ENCODE data around the gene ZNF490. TPM values are rescaled to one million over a fixed set of nuclear protein-coding genes. Genes with fewer than 3 reads are reported as not detected.
"Not testable (repeated sequence)": the region's sequence is repeated elsewhere in the genome, so short reads cannot be mapped to it uniquely, and the experiment has no call there.

Gene ZNF490
- 10 to 100 TPM in 4 of 6 donors, 1 to 10 TPM in 1, not detected in 1; 9.7 to 13.1 (median 12.2) TPM for polyA plus RNA-seq (ENCODE audit: low read depth in 6 of 6)

- Mint-ChIP-seq H3K4me1 (peaks cover 27 to 69% (median 33%) of the 10 kb centered on the region in 3 donors), H3K27ac (peak within 1 kb of the TSS; percentile 100), H3K9me3 (no peaks in the 10 kb centered on the region), H3K4me3 (peak within 1 kb of the TSS; percentile 96 to 100 (median 100)), H3K27me3 (no peaks in the 10 kb centered on the region), H3K36me3 (peaks cover 0 to 1% of the 10 kb centered on the region in 2 donors)
- peak; percentile 96 for DNase-seq
- peak; percentile 71 to 73 for ATAC-seq (ENCODE audit: low read depth in 2 of 2)
Observed at GRCh38 chr19:12610540-12611360, at the start of gene ZNF490, which contains the start of gene ZNF791. ZNF490 (minus strand) TSS chr19:12610813; CDS start chr19:12610680, 133 bp downstream. ZNF791 (plus strand) TSS chr19:12610920; CDS start chr19:12611080, 160 bp downstream.

- Mint-ChIP-seq H3K4me3 (no peak overlapping the region), H3K4me1 (peaks cover 6 to 25% (median 11%) of the 10 kb centered on the region in 3 donors), H3K36me3 (peaks cover 4 to 25% of the 10 kb centered on the region in 2 donors), H3K27me3 (no peaks in the 10 kb centered on the region), H3K9me3 (no peaks in the 10 kb centered on the region), H3K27ac (peak overlapping the region in 1 of 6 donors; percentile 90)
- no peak for ATAC-seq (ENCODE audit: low read depth in 2 of 2)
- no peak for DNase-seq
Observed at GRCh38 chr19:12657966-12658365, 47.4 kb upstream of the ZNF490 start.

GRCh38 chr19:12656899-12657571 is 46.4 kb upstream of the ZNF490 start:
- Mint-ChIP-seq H3K27ac (peak overlapping the region in 1 of 6 donors; percentile 82), H3K4me1 (peaks cover 6 to 25% (median 11%) of the 10 kb centered on the region in 3 donors), H3K36me3 (peaks cover 4 to 25% of the 10 kb centered on the region in 2 donors), H3K4me3 (peak overlapping the region in 2 of 8 donors; percentile 23 to 69), H3K9me3 (no peaks in the 10 kb centered on the region), H3K27me3 (no peaks in the 10 kb centered on the region)
- DNase-seq (no peak), ATAC-seq (ENCODE audit: low read depth in 2 of 2) (no peak)

- H3K4me1 Mint-ChIP-seq, result peaks cover 3 to 25% (median 11%) of the 10 kb centered on the region in 3 donors
- peak overlapping the region in 1 of 8 donors; percentile 33 for H3K4me3 Mint-ChIP-seq
- no peaks in the 10 kb centered on the region for H3K9me3 Mint-ChIP-seq
- no peak for ATAC-seq (ENCODE audit: low read depth in 2 of 2)
- peaks cover 4 to 25% of the 10 kb centered on the region in 2 donors for H3K36me3 Mint-ChIP-seq
- DNase-seq, result no peak
- H3K27ac Mint-ChIP-seq, result peak overlapping the region in 2 of 6 donors; percentile 2 to 67
- H3K27me3 Mint-ChIP-seq, result no peaks in the 10 kb centered on the region
Observed at GRCh38 chr19:12655546-12655945, 44.9 kb upstream of the ZNF490 start.

- peaks cover 4 to 14% of the 10 kb centered on the region in 2 donors for H3K36me3 Mint-ChIP-seq
- H3K4me1 Mint-ChIP-seq, result peaks cover 8 to 20% (median 16%) of the 10 kb centered on the region in 3 donors
- no peak for DNase-seq
- no peak overlapping the region for H3K4me3 Mint-ChIP-seq
- no peaks in the 10 kb centered on the region for H3K9me3 Mint-ChIP-seq
- ATAC-seq (ENCODE audit: low read depth in 2 of 2), result no peak
- no peak overlapping the region for H3K27ac Mint-ChIP-seq
- H3K27me3 Mint-ChIP-seq, result no peaks in the 10 kb centered on the region
Observed at GRCh38 chr19:12652219-12652618, 41.6 kb upstream of the ZNF490 start.

GRCh38 chr19:12649941-12650340 is 39.3 kb upstream of the ZNF490 start:
- Mint-ChIP-seq H3K9me3 (no peaks in the 10 kb centered on the region), H3K36me3 (peaks cover under 1 to 5% of the 10 kb centered on the region in 2 donors), H3K27me3 (no peaks in the 10 kb centered on the region), H3K27ac (peak overlapping the region in 1 of 6 donors; percentile 74), H3K4me1 (peaks cover 5 to 18% (median 12%) of the 10 kb centered on the region in 3 donors), H3K4me3 (no peak overlapping the region)
- DNase-seq, result no peak
- no peak for ATAC-seq (ENCODE audit: low read depth in 2 of 2)

GRCh38 chr19:12648088-12648487 is 37.5 kb upstream of the ZNF490 start:
- Mint-ChIP-seq H3K27ac (peak overlapping the region in 1 of 6 donors; percentile 92), H3K4me3 (no peak overlapping the region), H3K27me3 (no peaks in the 10 kb centered on the region)

GRCh38 chr19:12647490-12648071 is 37.0 kb upstream of the ZNF490 start:
- Mint-ChIP-seq H3K9me3 (no peaks in the 10 kb centered on the region), H3K4me3 (peak overlapping the region in 3 of 8 donors; percentile 45 to 81 (median 65)), H3K4me1 (peaks cover 5 to 18% (median 14%) of the 10 kb centered on the region in 3 donors), H3K27me3 (no peaks in the 10 kb centered on the region), H3K36me3 (peaks cover 0 to 5% of the 10 kb centered on the region in 2 donors), H3K27ac (peak overlapping the region in 2 of 6 donors; percentile 60 to 72)
- DNase-seq (peak; percentile 19), ATAC-seq (ENCODE audit: low read depth in 2 of 2) (peak; percentile 76 to 79)

More at GRCh38 chr19:12648088-12648487, 37.5 kb upstream of the ZNF490 start:
- no peaks in the 10 kb centered on the region for H3K9me3 Mint-ChIP-seq
- DNase-seq (no peak), ATAC-seq (ENCODE audit: low read depth in 2 of 2) (peak in 1 of 2 donors; percentile 2)
- H3K36me3 Mint-ChIP-seq, result peaks cover 0 to 5% of the 10 kb centered on the region in 2 donors
- peaks cover 5 to 18% (median 14%) of the 10 kb centered on the region in 3 donors for H3K4me1 Mint-ChIP-seq

GRCh38 chr19:12647047-12647446 is 36.4 kb upstream of the ZNF490 start:
- H3K27me3 Mint-ChIP-seq, result no peaks in the 10 kb centered on the region
- peak overlapping the region in 4 of 6 donors; percentile 37 to 83 (median 68) for H3K27ac Mint-ChIP-seq
- peaks cover 0 to 5% of the 10 kb centered on the region in 2 donors for H3K36me3 Mint-ChIP-seq
- H3K4me3 Mint-ChIP-seq, result peak overlapping the region in 3 of 8 donors; percentile 30 to 45 (median 38)
- H3K4me1 Mint-ChIP-seq, result peaks cover 5 to 21% (median 14%) of the 10 kb centered on the region in 3 donors
- no peaks in the 10 kb centered on the region for H3K9me3 Mint-ChIP-seq
- DNase-seq (no peak), ATAC-seq (ENCODE audit: low read depth in 2 of 2) (no peak)

- ATAC-seq (ENCODE audit: low read depth in 2 of 2) (no peak), DNase-seq (no peak)
- Mint-ChIP-seq H3K27me3 (no peaks in the 10 kb centered on the region), H3K36me3 (peaks cover 0 to 5% of the 10 kb centered on the region in 2 donors), H3K9me3 (no peaks in the 10 kb centered on the region), H3K4me3 (no peak overlapping the region), H3K4me1 (peaks cover 5 to 21% (median 14%) of the 10 kb centered on the region in 3 donors), H3K27ac (peak overlapping the region in 2 of 6 donors; percentile 37 to 72)
Observed at GRCh38 chr19:12646551-12646950, 35.9 kb upstream of the ZNF490 start.

GRCh38 chr19:12643716-12644115 is 33.1 kb upstream of the ZNF490 start:
- H3K4me3 Mint-ChIP-seq; DNase-seq; H3K9me3 Mint-ChIP-seq; H3K36me3 Mint-ChIP-seq; ATAC-seq (ENCODE audit: low read depth in 2 of 2); H3K27me3 Mint-ChIP-seq: not testable (repeated sequence)
- Mint-ChIP-seq H3K27ac (peak overlapping the region in 2 of 6 donors; percentile 54 to 66), H3K4me1 (peaks cover 16 to 26% (median 26%) of the 10 kb centered on the region in 3 donors)

GRCh38 chr19:12642506-12642905 is 31.9 kb upstream of the ZNF490 start:
- peak overlapping the region in 1 of 8 donors; percentile 6 for H3K4me3 Mint-ChIP-seq
- peaks cover 0 to 5% of the 10 kb centered on the region in 2 donors for H3K36me3 Mint-ChIP-seq
- peak overlapping the region in 1 of 6 donors; percentile 21 for H3K27ac Mint-ChIP-seq
- no peaks in the 10 kb centered on the region for H3K9me3 Mint-ChIP-seq
- DNase-seq (no peak), ATAC-seq (ENCODE audit: low read depth in 2 of 2) (no peak)
- H3K27me3 Mint-ChIP-seq, result no peaks in the 10 kb centered on the region
- H3K4me1 Mint-ChIP-seq, result peaks cover 10 to 22% (median 19%) of the 10 kb centered on the region in 3 donors

GRCh38 chr19:12641456-12641855 is 30.8 kb upstream of the ZNF490 start:
- Mint-ChIP-seq H3K4me1 (peaks cover 10 to 24% (median 14%) of the 10 kb centered on the region in 3 donors), H3K36me3 (peaks cover 0 to 4% of the 10 kb centered on the region in 2 donors), H3K27me3 (no peaks in the 10 kb centered on the region), H3K9me3 (no peaks in the 10 kb centered on the region), H3K27ac (peak overlapping the region in 2 of 6 donors; percentile 56 to 74), H3K4me3 (no peak overlapping the region)
- DNase-seq (no peak), ATAC-seq (ENCODE audit: low read depth in 2 of 2) (no peak)
